Measurements from ENCODE around the gene COMT.

The COMT gene

DNA sequence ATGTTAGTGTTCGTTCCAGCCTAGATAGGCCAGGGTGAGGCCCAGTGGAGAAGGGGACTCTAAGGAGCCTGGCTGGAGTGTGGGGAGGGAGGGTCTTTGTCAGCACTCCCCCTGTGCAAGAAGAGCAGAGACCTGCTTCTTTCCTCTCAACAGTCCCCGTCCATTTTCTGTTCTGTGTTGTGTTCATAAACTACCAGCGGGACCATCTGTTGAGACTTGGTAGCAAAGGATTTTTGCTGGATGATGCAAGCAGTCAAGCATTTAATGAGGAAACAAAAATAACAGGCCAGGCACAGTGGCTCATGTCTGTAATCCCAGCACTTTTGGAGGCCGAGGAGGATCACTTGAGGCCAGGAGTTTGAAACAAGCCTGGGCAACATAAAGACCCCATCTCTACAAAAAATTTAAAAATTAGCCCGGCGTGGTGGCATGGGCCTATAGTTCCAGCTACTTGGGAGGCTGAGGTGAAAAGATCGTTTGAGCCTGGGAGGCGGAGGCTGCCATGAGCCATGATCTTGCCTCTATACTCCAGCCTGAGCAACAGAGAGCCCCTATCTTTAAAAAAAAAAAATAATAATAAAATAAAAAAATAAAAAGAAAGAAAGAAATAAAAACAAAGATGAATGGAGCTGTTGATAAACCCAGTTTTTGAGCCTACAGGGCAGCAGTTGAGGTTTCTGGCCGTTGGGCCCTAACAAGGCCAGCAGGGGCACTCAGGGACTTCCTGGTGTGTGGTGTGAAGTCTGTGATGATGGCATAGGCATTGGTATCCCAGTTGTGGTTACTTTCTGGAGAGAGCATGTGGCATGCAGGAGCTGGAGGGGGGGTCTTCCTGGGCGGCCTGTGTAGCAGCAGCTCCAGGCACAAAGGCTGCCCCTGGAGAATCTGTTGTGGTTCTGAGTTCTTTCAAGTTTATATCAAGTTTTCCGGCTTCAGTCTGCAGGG, 1.8 kb downstream of the COMT start (continued):
- TF ChIP-seq ZNF211 (tag by site-specific recombination; IDR thresholded peaks at IDR 0.05; ENCODE audit: low read depth), result no peak
- TF ChIP-seq SCRT1 (tag by site-specific recombination; IDR thresholded peaks at IDR 0.05; ENCODE audit: borderline replicate concordance), result peak; percentile 84
- peak; percentile 10; the same call in 1 of the 2 replicates for TF ChIP-seq GLIS1 (tag by site-specific recombination; IDR thresholded peaks at IDR 0.05)
- TF ChIP-seq ZBTB17 (tag by site-specific recombination; IDR thresholded peaks at IDR 0.05), result 0 out of 2 replicates have a peak, but pooled peaks have one; percentile 73
- peak; percentile 68 for TF ChIP-seq ZNF629 (tag by site-specific recombination; IDR thresholded peaks at IDR 0.05)
- peak; percentile 7 for TF ChIP-seq ZBTB20 (tag by site-specific recombination; IDR thresholded peaks at IDR 0.05)
- no peak for TF ChIP-seq ZNF473 (tag by site-specific recombination; IDR thresholded peaks at IDR 0.05)
- no peak for TF ChIP-seq ZNF248 (tag by site-specific recombination; IDR thresholded peaks at IDR 0.05)
- TF ChIP-seq, protein P1, sequence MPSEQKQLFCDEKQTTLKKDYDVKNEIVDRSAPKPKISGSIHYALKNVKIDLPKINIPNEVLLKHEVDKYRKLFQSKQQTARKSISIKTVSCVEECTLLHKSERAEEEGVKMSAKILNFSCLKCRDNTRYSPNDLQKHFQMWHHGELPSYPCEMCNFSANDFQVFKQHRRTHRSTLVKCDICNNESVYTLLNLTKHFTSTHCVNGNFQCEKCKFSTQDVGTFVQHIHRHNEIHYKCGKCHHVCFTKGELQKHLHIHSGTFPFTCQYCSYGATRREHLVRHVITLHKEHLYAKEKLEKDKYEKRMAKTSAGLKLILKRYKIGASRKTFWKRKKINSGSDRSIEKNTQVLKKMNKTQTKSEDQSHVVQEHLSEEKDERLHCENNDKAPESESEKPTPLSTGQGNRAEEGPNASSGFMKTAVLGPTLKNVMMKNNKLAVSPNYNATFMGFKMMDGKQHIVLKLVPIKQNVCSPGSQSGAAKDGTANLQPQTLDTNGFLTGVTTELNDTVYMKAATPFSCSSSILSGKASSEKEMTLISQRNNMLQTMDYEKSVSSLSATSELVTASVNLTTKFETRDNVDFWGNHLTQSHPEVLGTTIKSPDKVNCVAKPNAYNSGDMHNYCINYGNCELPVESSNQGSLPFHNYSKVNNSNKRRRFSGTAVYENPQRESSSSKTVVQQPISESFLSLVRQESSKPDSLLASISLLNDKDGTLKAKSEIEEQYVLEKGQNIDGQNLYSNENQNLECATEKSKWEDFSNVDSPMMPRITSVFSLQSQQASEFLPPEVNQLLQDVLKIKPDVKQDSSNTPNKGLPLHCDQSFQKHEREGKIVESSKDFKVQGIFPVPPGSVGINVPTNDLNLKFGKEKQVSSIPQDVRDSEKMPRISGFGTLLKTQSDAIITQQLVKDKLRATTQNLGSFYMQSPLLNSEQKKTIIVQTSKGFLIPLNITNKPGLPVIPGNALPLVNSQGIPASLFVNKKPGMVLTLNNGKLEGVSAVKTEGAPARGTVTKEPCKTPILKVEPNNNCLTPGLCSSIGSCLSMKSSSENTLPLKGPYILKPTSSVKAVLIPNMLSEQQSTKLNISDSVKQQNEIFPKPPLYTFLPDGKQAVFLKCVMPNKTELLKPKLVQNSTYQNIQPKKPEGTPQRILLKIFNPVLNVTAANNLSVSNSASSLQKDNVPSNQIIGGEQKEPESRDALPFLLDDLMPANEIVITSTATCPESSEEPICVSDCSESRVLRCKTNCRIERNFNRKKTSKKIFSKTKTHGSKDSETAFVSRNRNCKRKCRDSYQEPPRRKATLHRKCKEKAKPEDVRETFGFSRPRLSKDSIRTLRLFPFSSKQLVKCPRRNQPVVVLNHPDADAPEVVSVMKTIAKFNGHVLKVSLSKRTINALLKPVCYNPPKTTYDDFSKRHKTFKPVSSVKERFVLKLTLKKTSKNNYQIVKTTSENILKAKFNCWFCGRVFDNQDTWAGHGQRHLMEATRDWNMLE (tag by site-specific recombination; conservative IDR thresholded peaks at IDR 0.05; ENCODE audit: low read depth), result 0 out of 2 replicates have a peak, but pooled peaks have one; percentile 14
- peak; percentile 87 for TF ChIP-seq OSR2 (tag by site-specific recombination; IDR thresholded peaks at IDR 0.05)
- TF ChIP-seq HOXD13 (CRISPR knock-in tag; IDR thresholded peaks at IDR 0.05; ENCODE audit: borderline replicate concordance), result no peak
- peak; percentile 68; the same call in 1 of the 2 replicates for TF ChIP-seq ZEB2 (tag by site-specific recombination; IDR thresholded peaks at IDR 0.05)
- TF ChIP-seq ZNF112 (tag by site-specific recombination; IDR thresholded peaks at IDR 0.05), result no peak
- TF ChIP-seq ZNF664 (tag by site-specific recombination; IDR thresholded peaks at IDR 0.05), result peak; percentile 90
- TF ChIP-seq SP7 (tag by site-specific recombination; IDR thresholded peaks at IDR 0.05), result peak; percentile 62
- no peak for TF ChIP-seq ZBTB48 (tag by site-specific recombination; IDR thresholded peaks at IDR 0.05)
- TF ChIP-seq, protein P2, sequence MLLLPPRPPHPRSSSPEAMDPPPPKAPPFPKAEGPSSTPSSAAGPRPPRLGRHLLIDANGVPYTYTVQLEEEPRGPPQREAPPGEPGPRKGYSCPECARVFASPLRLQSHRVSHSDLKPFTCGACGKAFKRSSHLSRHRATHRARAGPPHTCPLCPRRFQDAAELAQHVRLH (tag by site-specific recombination; IDR thresholded peaks at IDR 0.05), result peak; percentile 58; the same call in 1 of the 2 replicates
- TF ChIP-seq, protein P3, sequence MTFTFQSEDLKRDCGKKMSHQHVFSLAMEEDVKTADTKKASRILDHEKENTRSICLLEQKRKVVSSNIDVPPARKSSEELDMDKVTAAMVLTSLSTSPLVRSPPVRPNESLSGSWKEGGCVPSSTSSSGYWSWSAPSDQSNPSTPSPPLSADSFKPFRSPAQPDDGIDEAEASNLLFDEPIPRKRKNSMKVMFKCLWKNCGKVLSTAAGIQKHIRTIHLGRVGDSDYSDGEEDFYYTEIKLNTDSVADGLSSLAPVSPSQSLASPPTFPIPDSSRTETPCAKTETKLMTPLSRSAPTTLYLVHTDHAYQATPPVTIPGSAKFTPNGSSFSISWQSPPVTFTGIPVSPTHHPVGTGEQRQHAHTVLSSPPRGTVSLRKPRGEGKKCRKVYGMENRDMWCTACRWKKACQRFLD (tag by site-specific recombination; IDR thresholded peaks at IDR 0.05), result no peak
- peak; percentile 75 for TF ChIP-seq ZNF2 (tag by site-specific recombination; IDR thresholded peaks at IDR 0.05)
- TF ChIP-seq, protein P4, sequence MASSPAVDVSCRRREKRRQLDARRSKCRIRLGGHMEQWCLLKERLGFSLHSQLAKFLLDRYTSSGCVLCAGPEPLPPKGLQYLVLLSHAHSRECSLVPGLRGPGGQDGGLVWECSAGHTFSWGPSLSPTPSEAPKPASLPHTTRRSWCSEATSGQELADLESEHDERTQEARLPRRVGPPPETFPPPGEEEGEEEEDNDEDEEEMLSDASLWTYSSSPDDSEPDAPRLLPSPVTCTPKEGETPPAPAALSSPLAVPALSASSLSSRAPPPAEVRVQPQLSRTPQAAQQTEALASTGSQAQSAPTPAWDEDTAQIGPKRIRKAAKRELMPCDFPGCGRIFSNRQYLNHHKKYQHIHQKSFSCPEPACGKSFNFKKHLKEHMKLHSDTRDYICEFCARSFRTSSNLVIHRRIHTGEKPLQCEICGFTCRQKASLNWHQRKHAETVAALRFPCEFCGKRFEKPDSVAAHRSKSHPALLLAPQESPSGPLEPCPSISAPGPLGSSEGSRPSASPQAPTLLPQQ (tag by site-specific recombination; IDR thresholded peaks at IDR 0.05), result peak; percentile 80
- TF ChIP-seq ZSCAN30 (tag by site-specific recombination; IDR thresholded peaks at IDR 0.05), result peak; percentile 73
- peak; percentile 78 for TF ChIP-seq ZFP69B (tag by site-specific recombination; IDR thresholded peaks at IDR 0.05)
- TF ChIP-seq ZNF837 (tag by site-specific recombination; IDR thresholded peaks at IDR 0.05), result no peak
- no peak for TF ChIP-seq ZNF514 (tag by site-specific recombination; IDR thresholded peaks at IDR 0.05)
- TF ChIP-seq, protein P5, sequence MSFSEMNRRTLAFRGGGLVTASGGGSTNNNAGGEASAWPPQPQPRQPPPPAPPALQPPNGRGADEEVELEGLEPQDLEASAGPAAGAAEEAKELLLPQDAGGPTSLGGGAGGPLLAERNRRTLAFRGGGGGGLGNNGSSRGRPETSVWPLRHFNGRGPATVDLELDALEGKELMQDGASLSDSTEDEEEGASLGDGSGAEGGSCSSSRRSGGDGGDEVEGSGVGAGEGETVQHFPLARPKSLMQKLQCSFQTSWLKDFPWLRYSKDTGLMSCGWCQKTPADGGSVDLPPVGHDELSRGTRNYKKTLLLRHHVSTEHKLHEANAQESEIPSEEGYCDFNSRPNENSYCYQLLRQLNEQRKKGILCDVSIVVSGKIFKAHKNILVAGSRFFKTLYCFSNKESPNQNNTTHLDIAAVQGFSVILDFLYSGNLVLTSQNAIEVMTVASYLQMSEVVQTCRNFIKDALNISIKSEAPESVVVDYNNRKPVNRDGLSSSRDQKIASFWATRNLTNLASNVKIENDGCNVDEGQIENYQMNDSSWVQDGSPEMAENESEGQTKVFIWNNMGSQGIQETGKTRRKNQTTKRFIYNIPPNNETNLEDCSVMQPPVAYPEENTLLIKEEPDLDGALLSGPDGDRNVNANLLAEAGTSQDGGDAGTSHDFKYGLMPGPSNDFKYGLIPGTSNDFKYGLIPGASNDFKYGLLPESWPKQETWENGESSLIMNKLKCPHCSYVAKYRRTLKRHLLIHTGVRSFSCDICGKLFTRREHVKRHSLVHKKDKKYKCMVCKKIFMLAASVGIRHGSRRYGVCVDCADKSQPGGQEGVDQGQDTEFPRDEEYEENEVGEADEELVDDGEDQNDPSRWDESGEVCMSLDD (tag by site-specific recombination; IDR thresholded peaks at IDR 0.05), result no peak
- TF ChIP-seq, protein P6, sequence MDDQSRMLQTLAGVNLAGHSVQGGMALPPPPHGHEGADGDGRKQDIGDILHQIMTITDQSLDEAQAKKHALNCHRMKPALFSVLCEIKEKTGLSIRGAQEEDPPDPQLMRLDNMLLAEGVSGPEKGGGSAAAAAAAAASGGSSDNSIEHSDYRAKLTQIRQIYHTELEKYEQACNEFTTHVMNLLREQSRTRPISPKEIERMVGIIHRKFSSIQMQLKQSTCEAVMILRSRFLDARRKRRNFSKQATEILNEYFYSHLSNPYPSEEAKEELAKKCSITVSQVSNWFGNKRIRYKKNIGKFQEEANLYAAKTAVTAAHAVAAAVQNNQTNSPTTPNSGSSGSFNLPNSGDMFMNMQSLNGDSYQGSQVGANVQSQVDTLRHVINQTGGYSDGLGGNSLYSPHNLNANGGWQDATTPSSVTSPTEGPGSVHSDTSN (CRISPR knock-in tag; IDR thresholded peaks at IDR 0.05), result no peak
- TF ChIP-seq ZNF266 (tag by site-specific recombination; IDR thresholded peaks at IDR 0.05; ENCODE audit: low read depth), result no peak
- TF ChIP-seq ZNF239 (tag by site-specific recombination; IDR thresholded peaks at IDR 0.05), result no peak
